ENCODE measurements around the gene ATP8A2.
"Not testable (repeated sequence)": the region's sequence is repeated elsewhere in the genome, so short reads cannot be mapped to it uniquely, and the experiment has no call there.

Gene ATP8A2

GRCh38 chr13:25923217-25924085 lies 551.7 kb downstream of the ATP8A2 start:
- DNase-seq (ENCODE audit: low spot score), result no peak

DNA sequence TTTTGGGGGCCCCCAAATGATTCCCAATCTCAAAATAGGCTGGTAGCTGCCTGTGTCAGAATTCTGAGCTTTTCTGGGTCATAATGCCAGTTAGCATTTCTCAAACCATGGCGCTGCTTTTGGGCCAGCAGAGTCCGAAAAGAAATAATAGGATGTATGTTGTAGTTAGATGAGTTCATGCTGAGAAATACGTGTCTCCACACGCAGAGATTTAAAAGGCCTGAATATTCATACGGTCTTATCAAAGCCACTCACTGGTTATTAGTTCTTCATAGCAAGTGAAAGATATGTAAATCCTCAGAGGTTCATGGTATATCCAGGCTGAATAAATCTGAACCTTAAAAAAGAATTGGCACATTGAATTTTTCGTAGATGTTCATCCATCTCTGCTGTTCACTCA lies 555.6 kb downstream of the ATP8A2 start:
- no peak for DNase-seq (ENCODE audit: low spot score)

DNA sequence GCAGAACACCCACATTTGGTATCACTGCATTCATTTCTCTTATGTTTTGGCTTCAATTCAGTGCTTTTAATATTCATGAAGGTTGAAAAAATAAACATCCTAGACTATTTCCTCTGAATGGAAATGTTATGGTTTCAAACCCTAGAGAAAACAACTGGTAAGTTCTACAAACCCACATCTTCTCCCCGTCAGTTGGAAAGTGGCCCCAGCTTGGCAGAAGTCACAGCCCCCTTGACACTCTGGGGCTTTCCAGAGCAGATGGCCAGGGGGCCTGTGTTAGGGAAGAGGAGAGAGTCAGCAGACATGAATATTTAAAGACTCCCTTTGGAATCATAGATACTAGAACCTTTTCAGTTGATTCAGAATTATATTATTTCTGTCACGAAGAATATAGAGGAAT lies 556.2 kb downstream of the ATP8A2 start:
- DNase-seq (ENCODE audit: low spot score), result no peak

- DNase-seq (ENCODE audit: low spot score), result no peak
These were observed 557.2 kb downstream of the ATP8A2 start for GRCh38 chr13:25928941-25929505.

GRCh38 chr13:25929816-25930215 lies 558.0 kb downstream of the ATP8A2 start:
- DNase-seq (ENCODE audit: low spot score), result no peak

DNA sequence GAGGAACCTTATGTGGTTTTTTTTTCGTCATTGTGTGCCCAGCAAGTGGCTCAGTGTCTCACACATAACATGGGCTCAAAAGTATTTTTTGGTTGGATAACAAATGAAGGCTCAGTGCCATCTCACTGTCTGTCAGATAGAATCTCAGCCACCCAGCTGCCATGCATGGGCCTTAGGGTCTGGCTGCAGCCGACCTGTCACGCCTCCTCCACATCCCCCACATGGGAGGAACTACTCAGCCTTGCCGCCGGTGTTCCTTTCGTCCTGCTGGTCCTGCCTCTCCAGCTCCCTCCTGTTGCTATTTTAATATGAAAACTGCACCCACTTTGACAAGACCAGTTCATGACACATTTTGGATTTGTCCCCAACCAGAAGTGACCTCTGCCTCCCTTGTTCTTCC lies 558.9 kb downstream of the ATP8A2 start:
- DNase-seq (ENCODE audit: low spot score), result no peak

- DNase-seq (ENCODE audit: low spot score), result no peak
These were observed 560.6 kb downstream of the ATP8A2 start for GRCh38 chr13:25932365-25932764.

DNA sequence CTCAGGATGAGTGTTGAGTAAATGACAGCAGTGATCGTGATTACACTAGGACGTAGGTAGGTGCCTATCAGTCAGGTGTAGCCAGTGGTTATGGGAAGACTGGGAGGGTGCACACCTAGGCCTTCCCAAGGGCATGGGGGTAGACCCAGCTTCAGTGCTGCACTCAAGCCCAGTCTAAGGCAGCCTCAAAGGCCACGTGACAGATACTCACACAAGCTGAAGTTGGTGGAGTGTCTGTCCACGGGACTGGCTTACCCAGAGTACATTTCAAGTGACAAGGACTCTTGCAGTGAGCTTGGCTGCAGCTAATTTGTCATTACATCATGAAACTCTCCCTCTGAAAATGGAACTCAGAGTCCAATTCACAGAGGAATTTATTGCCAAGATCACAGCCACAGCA lies 561.7 kb downstream of the ATP8A2 start:
- no peak for DNase-seq (ENCODE audit: low spot score)

DNA sequence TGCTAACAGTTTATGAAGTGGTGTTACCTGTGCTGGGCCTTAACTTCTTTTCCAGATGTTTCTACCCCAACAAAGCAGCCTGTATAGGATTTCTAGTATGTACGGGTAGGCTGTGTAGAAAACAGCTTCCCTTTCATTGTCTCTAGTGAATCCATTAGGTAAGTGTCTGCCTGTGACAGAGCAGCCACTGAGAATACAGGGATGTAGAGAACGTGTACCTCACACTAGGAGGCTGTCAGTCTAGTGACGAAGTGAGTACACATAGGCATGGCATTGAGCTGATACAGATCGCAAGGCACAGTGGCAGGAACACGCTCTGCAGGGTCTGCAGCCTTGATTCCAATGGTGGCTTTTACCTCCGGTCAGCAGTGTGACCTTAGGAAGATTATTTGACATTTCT lies 562.4 kb downstream of the ATP8A2 start:
- no peak for DNase-seq (ENCODE audit: low spot score)

GRCh38 chr13:25939961-25940687 lies 568.4 kb downstream of the ATP8A2 start:
- no peak for DNase-seq (ENCODE audit: low spot score)

DNA sequence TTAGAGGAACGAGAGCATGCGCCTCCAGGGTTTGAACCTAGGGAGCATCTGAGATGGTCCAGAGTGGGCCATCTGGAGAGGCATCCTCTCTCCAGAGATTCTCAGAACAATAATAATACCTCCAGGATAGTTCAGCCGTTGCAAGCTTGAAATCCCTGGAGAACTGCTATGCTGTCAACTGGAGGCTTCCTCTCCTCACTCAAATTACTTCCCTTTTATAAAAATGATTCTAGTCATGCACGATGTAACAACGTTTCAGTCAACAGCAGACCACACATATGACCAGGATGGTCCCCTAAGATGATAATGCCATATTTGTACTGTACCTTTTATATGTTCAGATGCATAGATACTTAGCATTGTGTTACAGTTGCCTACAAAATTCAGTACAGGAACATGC lies 571.3 kb downstream of the ATP8A2 start:
- DNase-seq (ENCODE audit: low spot score), result no peak

- no peak for DNase-seq (ENCODE audit: low spot score)
These were observed 571.9 kb downstream of the ATP8A2 start for GRCh38 chr13:25943658-25944057.

GRCh38 chr13:25945596-25945995 lies 573.8 kb downstream of the ATP8A2 start:
- no peak for DNase-seq (ENCODE audit: low spot score)

DNA sequence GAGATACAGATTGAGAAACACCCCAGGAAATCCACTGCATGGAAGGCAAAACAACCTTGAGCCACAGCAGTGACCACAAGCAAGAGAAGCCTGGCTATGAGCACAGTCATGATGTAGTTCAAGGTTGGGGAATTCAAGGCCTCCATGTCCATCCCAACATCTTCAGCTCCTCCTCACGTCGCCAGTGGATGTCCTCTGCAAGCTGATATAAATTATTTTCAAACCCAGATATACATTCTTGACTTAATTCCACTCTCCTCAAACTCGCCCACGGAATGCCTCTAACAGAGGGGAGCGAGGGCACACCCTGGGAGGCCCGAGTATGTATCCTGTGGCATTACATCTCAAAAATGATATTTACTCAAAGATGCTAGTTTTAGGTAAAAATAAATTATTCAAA lies 574.5 kb downstream of the ATP8A2 start:
- DNase-seq (ENCODE audit: low spot score), result no peak

DNA sequence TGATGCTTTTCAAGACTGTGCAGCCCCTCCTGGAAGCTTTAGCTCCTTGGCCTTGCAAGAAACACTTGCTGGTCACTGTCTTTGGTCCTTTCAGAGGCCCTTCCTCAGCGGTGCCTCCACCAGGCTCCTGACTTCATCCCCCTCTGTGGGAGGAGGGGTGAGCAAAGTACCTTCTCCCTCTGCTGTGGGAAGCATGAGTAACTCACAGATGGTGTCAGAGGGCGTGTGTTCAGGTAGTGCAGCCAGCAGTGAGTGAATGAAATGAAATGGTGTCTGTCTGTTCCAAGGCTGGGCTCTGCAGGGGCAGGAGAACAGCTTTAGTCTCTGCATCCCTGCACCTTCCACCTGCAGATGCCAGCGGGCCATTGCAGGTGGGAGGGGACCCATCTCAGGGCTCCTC lies 577.1 kb downstream of the ATP8A2 start:
- DNase-seq (ENCODE audit: low spot score), result no peak

- no peak for DNase-seq (ENCODE audit: low spot score)
These were observed 580.1 kb downstream of the ATP8A2 start for GRCh38 chr13:25951831-25952230.

DNA sequence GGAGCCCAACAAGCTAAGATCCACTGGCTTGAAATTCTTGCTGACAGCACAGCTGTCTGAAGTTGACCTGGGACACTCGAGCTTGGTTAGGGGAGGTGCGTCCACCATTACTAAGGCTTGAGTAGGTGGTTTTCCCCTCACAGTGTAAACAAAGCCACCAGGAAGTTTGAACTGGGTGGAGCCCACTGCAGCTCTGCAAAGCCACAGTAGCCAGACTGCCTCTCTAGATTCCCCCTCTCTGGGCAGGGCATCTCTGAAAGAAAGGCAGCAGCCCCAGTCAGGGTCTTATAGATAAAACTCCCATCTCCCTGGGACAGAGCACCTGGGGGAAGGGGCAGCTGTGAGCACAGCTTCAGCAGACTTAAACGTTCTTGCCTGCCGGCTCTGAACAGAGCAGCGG lies 582.3 kb downstream of the ATP8A2 start:
- DNase-seq (ENCODE audit: low spot score), result not testable (repeated sequence)

DNA sequence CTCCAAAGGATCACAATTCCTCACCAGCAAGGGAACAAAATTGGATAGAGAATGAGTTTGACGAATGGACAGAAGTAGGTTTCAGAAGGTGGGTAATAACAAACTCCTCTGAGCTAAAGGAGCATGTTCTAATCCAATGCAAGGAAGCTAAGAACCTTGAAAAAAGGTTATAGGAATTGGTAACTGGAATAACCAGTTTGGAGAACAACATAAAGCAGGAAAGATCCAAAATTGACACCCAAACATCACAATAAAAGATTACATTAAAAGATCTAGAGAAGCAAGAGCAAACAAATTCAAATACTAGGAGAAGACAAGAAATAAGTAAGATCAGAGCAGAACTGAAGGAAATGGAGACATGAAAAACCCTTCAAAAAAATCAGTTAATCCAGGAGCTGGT lies 583.2 kb downstream of the ATP8A2 start:
- DNase-seq (ENCODE audit: low spot score), result not testable (repeated sequence)

DNA sequence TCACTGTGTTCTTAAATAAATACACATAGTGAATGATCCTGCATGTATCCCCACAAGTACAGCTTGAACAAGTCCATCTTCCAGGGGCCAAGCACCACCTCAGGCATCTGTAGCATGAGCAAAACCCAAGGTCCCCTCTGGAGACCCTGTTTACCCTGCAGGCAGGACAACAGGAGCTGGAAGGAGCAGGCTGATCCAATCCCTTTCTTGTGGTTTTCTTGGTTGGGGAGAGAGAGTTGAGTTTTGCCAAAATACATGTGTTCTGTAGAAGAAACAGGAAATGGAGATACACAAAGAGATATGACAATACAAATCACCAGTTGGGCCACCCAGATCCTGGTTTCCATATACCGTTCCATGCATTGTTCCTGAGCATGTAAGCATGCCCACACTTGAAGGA lies 587.2 kb downstream of the ATP8A2 start:
- DNase-seq (ENCODE audit: low spot score), result no peak

GRCh38 chr13:25961294-25961693 lies 589.5 kb downstream of the ATP8A2 start:
- no peak for DNase-seq (ENCODE audit: low spot score)

DNA sequence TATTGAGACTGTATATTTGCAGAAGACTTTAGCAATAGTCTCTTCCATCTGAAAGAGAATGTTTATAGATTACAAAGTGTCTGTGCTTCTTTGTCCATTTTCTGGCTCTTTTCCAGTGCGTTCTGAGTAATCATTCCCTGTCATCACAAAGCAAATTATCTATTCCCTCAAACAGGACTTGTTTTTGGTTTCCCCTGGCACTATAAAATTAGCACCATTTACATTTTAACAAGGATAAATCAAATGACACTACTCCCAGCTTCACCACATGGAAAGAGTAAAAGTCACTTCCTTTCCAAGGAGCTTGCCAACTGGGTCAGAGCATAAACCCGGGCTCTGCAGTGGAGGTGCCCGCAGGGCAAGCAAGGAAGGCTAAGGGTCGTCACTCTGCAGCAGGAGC lies 591.9 kb downstream of the ATP8A2 start:
- DNase-seq (ENCODE audit: low spot score), result peak; percentile 73

DNA sequence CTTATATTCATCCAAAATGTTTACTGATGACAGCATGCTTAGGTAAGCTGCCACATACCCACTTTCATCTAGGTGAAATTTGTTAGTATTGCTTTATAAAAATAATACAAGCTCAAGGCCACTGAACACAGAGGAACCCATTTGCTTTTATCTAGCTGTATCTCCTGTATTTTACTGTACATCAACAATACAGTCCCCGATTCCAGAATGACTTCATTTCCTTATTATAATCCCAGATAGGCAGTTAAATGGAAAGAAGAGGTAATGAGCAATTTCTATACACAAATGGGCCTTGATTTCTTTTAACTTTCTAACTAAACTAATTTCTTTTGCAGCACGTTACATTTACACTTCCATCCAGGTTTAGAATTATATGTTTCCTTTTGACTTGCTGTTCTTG lies 593.8 kb downstream of the ATP8A2 start:
- no peak for DNase-seq (ENCODE audit: low spot score)

DNA sequence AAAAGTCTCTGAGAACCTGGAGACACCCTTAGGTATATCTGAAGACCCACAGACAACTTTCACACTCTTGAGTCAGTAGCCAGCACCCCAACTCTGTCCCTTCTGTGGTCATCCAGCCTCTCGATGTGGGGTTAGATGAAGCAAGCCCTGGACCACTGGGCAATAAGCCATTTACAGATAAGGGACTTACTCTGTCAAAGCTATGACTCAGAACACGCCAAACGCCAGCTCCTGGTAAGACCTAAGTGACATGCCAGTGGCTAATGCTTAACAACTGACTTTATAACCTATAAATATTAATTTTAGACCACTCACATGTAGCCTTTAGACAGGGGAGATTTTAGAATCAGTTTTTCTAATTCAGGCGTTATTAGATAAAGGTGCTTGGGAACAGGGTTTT lies 594.3 kb downstream of the ATP8A2 start:
- DNase-seq (ENCODE audit: low spot score), result no peak
